ENCODE results near the gene DGKH. TPM values are rescaled to one million over a fixed set of nuclear protein-coding genes. Genes with fewer than 3 reads are reported as not detected.
"Not testable (repeated sequence)": the region's sequence is repeated elsewhere in the genome, so short reads cannot be mapped to it uniquely, and the experiment has no call there.

The DGKH gene
- total and polyA plus RNA-seq, 2 donors from 2014 or later, result 1.7 to 28.8 TPM

- no peaks in the 10 kb centered on the region for H3K4me1 ChIP-seq (ENCODE audit: control insufficient read depth in 2 of 3, insufficient read depth in 2 of 3, low read depth in 1 of 3, low read length in 3 of 3)
- DNase-seq (no peak), FAIRE-seq (no peak)
- peaks cover 0 to 2% (median 0%) of the 10 kb centered on the region in 3 donors for H3K36me3 ChIP-seq (ENCODE audit: control insufficient read depth in 2 of 3, insufficient read depth in 3 of 3, low read length in 3 of 3)
- H3K9ac ChIP-seq (ENCODE audit: low read length in 3 of 3), result no peak overlapping the region
- H3K4me3 ChIP-seq (ENCODE audit: low read length in 3 of 3), result no peak overlapping the region
- TF ChIP-seq, protein P1, sequence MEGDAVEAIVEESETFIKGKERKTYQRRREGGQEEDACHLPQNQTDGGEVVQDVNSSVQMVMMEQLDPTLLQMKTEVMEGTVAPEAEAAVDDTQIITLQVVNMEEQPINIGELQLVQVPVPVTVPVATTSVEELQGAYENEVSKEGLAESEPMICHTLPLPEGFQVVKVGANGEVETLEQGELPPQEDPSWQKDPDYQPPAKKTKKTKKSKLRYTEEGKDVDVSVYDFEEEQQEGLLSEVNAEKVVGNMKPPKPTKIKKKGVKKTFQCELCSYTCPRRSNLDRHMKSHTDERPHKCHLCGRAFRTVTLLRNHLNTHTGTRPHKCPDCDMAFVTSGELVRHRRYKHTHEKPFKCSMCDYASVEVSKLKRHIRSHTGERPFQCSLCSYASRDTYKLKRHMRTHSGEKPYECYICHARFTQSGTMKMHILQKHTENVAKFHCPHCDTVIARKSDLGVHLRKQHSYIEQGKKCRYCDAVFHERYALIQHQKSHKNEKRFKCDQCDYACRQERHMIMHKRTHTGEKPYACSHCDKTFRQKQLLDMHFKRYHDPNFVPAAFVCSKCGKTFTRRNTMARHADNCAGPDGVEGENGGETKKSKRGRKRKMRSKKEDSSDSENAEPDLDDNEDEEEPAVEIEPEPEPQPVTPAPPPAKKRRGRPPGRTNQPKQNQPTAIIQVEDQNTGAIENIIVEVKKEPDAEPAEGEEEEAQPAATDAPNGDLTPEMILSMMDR (IDR thresholded peaks at IDR 0.05; ENCODE audit: borderline replicate concordance, extremely low read depth, insufficient read depth), result no peak
- H3K27ac ChIP-seq (ENCODE audit: low read depth in 2 of 2, low read length in 2 of 2), result no peak overlapping the region
- H3K27me3 ChIP-seq (ENCODE audit: control insufficient read depth, insufficient read depth, low read length), result no peaks in the 10 kb centered on the region
- intact Hi-C loops (cut with DNase I), result no loop called here
- no peaks in the 10 kb centered on the region for H3K9me3 ChIP-seq (ENCODE audit: control insufficient read depth in 2 of 3, insufficient read depth in 1 of 3, low read length in 3 of 3)
These were observed 18.1 kb downstream of the DGKH start for GRCh38 chr13:42066542-42066941.

GRCh38 chr13:42068886-42069285 is 20.4 kb downstream of the DGKH start:
- peaks cover 0 to 2% (median 0%) of the 10 kb centered on the region in 3 donors for H3K36me3 ChIP-seq (ENCODE audit: control insufficient read depth in 2 of 3, insufficient read depth in 3 of 3, low read length in 3 of 3)
- no peak overlapping the region for H3K27ac ChIP-seq (ENCODE audit: low read depth in 2 of 2, low read length in 2 of 2)
- FAIRE-seq (no peak), DNase-seq (no peak)
- H3K4me1 ChIP-seq (ENCODE audit: control insufficient read depth in 2 of 3, insufficient read depth in 2 of 3, low read depth in 1 of 3, low read length in 3 of 3), result no peaks in the 10 kb centered on the region
- no peaks in the 10 kb centered on the region for H3K27me3 ChIP-seq (ENCODE audit: control insufficient read depth, insufficient read depth, low read length)
- H3K4me3 ChIP-seq (ENCODE audit: low read length in 3 of 3), result no peak overlapping the region
- H3K9me3 ChIP-seq (ENCODE audit: control insufficient read depth in 2 of 3, insufficient read depth in 1 of 3, low read length in 3 of 3), result no peaks in the 10 kb centered on the region
- no peak overlapping the region for H3K9ac ChIP-seq (ENCODE audit: low read length in 3 of 3)
- intact Hi-C loops (cut with DNase I), result no loop called here
- TF ChIP-seq, protein P1 (IDR thresholded peaks at IDR 0.05; ENCODE audit: borderline replicate concordance, extremely low read depth, insufficient read depth), result no peak

DNA sequence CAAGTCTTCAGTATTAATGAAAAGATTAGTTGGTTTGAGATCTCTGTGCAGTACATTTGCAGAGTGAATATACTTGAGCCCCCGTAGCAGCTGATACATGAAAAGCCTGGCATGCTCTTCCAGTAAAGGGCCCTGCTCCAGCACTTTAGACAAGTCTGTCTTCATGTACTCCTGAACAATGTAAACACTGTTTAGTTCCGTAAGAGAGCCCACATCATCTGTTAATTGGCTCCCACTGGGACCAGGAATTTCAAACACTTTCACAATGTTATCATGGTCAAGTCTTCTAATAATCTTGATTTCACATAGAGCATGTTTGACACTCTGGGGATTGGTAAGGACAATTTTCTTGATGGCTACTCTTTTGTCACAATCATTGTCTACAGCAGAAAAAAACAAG is 22.2 kb downstream of the DGKH start:
- intact Hi-C loops (cut with DNase I); H3K27ac ChIP-seq (ENCODE audit: low read depth in 2 of 2, low read length in 2 of 2); H3K36me3 ChIP-seq (ENCODE audit: control insufficient read depth in 2 of 3, insufficient read depth in 3 of 3, low read length in 3 of 3); DNase-seq; H3K9ac ChIP-seq (ENCODE audit: low read length in 3 of 3); H3K9me3 ChIP-seq (ENCODE audit: control insufficient read depth in 2 of 3, insufficient read depth in 1 of 3, low read length in 3 of 3); FAIRE-seq; H3K4me3 ChIP-seq (ENCODE audit: low read length in 3 of 3); H3K27me3 ChIP-seq (ENCODE audit: control insufficient read depth, insufficient read depth, low read length); H3K4me1 ChIP-seq (ENCODE audit: control insufficient read depth in 2 of 3, insufficient read depth in 2 of 3, low read depth in 1 of 3, low read length in 3 of 3): not testable (repeated sequence)

- DNase-seq; FAIRE-seq; H3K9me3 ChIP-seq (ENCODE audit: control insufficient read depth in 2 of 3, insufficient read depth in 1 of 3, low read length in 3 of 3); H3K4me3 ChIP-seq (ENCODE audit: low read length in 3 of 3); intact Hi-C loops (cut with DNase I); H3K4me1 ChIP-seq (ENCODE audit: control insufficient read depth in 2 of 3, insufficient read depth in 2 of 3, low read depth in 1 of 3, low read length in 3 of 3); H3K9ac ChIP-seq (ENCODE audit: low read length in 3 of 3); H3K27me3 ChIP-seq (ENCODE audit: control insufficient read depth, insufficient read depth, low read length); H3K36me3 ChIP-seq (ENCODE audit: control insufficient read depth in 2 of 3, insufficient read depth in 3 of 3, low read length in 3 of 3); H3K27ac ChIP-seq (ENCODE audit: low read depth in 2 of 2, low read length in 2 of 2): not testable (repeated sequence)
These were observed 22.7 kb downstream of the DGKH start for GRCh38 chr13:42071179-42071578.
